ENCODE results near the gene SLC22A16. TPM values are rescaled to one million over a fixed set of nuclear protein-coding genes. Genes with fewer than 3 reads are reported as not detected.

Gene SLC22A16
- total and polyA plus RNA-seq, 2 experiments from 2014 or later, result not detected

DNA sequence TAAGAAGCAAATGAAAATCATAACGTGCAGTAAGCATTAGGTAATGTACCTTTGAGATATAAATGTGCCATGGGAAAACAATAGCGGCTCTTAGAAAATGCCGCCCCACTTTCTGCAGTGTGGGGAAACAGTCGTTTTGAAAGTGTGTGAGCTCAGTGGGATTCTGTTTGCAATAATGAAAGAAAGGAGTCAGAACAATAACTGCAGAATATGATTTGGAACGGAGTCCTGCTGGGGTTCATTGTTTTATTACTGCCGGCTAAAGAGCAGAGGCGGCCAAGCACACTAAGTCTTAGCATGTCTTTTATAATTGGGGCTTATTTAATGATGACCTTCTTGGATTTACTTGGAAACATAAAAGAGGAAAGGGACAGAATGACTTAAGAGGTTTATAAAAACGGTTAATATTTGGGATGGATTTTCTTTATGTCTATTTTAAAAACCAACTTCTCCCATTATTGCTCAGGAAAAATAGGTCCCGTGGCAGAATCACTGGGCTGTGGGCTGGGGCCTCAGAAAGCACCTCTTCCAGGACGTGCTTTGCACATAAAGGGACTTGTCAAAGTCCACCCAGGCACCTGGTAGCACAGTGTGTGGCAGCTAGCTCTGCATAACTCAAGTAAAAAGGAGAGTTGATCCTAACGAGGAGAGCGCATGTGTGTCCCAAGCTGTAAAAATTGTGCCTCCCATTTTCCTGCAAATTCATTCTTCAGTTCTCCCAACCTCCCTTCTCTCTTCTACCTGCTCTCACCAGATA, 44.0 kb upstream of the SLC22A16 start:
- Histone ChIP-seq H4K20me1 (ENCODE audit: insufficient read depth, poor library complexity, severe bottlenecking) (no peaks in the 10 kb centered on the region), H3K9me3 (ENCODE audit: low read depth) (no peaks in the 10 kb centered on the region), H3K9me2 (replicated peaks; ENCODE audit: insufficient read depth) (no peaks in the 10 kb centered on the region), H2AFZ (no peak overlapping the region), H3K27ac (peak overlapping the region; percentile 15), H3K79me2 (no peaks in the 10 kb centered on the region), H3K4me1 (ENCODE audit: insufficient read depth) (peaks cover 13% of the 10 kb centered on the region), H3K36me3 (replicated peaks; ENCODE audit: insufficient read depth, low read depth) (no peaks in the 10 kb centered on the region), H3K4me2 (peak overlapping the region; percentile 38), H3K4me3 (no peak overlapping the region), H3K27me3 (no peaks in the 10 kb centered on the region)
- WGBS (ENCODE audit: low lambda C conversion rate, missing lambda C conversion rate), result 75% methylated on average over 12 of the region's 12 CpGs
- peak; percentile 52 for DNase-seq (ENCODE audit: low spot score)
- TF ChIP-seq EZH2 (IDR thresholded peaks at IDR 0.05; ENCODE audit: borderline replicate concordance), result no peak
- TF ChIP-seq, protein P1, sequence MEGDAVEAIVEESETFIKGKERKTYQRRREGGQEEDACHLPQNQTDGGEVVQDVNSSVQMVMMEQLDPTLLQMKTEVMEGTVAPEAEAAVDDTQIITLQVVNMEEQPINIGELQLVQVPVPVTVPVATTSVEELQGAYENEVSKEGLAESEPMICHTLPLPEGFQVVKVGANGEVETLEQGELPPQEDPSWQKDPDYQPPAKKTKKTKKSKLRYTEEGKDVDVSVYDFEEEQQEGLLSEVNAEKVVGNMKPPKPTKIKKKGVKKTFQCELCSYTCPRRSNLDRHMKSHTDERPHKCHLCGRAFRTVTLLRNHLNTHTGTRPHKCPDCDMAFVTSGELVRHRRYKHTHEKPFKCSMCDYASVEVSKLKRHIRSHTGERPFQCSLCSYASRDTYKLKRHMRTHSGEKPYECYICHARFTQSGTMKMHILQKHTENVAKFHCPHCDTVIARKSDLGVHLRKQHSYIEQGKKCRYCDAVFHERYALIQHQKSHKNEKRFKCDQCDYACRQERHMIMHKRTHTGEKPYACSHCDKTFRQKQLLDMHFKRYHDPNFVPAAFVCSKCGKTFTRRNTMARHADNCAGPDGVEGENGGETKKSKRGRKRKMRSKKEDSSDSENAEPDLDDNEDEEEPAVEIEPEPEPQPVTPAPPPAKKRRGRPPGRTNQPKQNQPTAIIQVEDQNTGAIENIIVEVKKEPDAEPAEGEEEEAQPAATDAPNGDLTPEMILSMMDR (IDR thresholded peaks at IDR 0.05; ENCODE audit: poor library complexity), result no peak
- no peak for TF ChIP-seq EZH2phosphoT487 (IDR thresholded peaks at IDR 0.05; ENCODE audit: low read depth, severe bottlenecking, unreplicated experiment)

DNA sequence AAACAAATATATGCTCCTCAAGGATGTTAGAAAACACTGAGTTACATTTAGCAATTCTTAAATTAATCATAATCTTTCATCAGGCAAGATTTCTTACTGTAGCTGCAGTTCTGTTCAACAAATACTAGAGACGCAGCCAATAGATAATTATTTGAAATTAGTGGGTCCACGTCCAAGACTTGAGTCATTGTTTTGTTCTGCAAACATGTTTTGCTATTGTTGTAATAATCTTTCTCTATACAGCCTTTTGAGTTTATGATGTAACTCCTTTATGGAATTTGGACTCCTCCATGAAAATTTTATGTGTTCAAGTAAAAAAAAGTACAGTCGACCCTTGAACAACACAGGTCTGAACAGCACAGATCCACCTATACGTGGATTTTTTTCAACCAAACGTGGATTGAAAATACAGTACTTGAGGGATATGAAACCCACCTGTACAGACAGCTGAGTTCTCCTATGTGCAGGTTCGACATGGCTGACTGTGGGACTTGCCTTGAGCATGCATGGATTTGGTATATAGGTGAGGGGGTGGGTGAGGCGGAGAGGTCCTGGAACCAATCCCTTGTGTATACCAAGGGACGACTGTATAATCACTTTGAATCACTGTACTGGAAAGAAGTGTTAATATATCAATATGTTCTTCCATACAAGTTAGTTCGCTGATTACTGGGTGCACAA, 41.3 kb upstream of the SLC22A16 start:
- no peak overlapping the region for H2AFZ ChIP-seq
- no peak for DNase-seq (ENCODE audit: low spot score)

DNA sequence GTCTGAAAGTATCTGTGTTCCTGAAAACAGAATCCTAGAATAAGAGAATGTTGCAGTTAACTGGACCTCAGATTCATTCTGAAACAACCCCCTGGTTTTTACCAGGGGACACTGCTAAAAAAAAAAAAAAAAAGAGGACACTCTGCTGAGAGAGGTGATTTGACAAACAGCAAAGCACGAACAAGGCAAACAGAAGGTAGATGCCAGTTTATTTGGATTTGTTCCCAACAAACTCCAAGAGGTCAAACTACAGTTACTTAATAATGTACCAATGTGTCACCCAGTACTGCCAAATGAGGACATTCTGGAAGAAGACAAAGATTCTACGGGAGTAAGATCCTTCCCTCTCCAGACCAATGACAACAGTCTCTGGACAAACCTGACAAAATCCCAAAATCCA, 40.6 kb upstream of the SLC22A16 start:
- Histone ChIP-seq H4K20me1 (ENCODE audit: insufficient read depth, poor library complexity, severe bottlenecking) (no peaks in the 10 kb centered on the region), H3K4me3 (no peak overlapping the region), H3K4me1 (ENCODE audit: insufficient read depth) (peaks cover 13% of the 10 kb centered on the region), H3K9me3 (ENCODE audit: low read depth) (no peaks in the 10 kb centered on the region), H3K9me2 (replicated peaks; ENCODE audit: insufficient read depth) (no peaks in the 10 kb centered on the region), H2AFZ (no peak overlapping the region), H3K27me3 (no peaks in the 10 kb centered on the region), H3K27ac (no peak overlapping the region), H3K4me2 (no peak overlapping the region), H3K36me3 (replicated peaks; ENCODE audit: insufficient read depth, low read depth) (no peaks in the 10 kb centered on the region), H3K79me2 (no peaks in the 10 kb centered on the region)
- TF ChIP-seq EZH2phosphoT487 (IDR thresholded peaks at IDR 0.05; ENCODE audit: low read depth, severe bottlenecking, unreplicated experiment), result no peak
- TF ChIP-seq, protein P1 (IDR thresholded peaks at IDR 0.05; ENCODE audit: poor library complexity), result no peak
- TF ChIP-seq EZH2 (IDR thresholded peaks at IDR 0.05; ENCODE audit: borderline replicate concordance), result no peak
- DNase-seq (ENCODE audit: low spot score), result no peak
- 49% methylated on average over 2 of the region's 2 CpGs for WGBS (ENCODE audit: low lambda C conversion rate, missing lambda C conversion rate)

More for the DNA sequence above, 41.3 kb upstream of the SLC22A16 start:
- no peaks in the 10 kb centered on the region for H3K9me2 ChIP-seq (replicated peaks; ENCODE audit: insufficient read depth)
- TF ChIP-seq, protein P1 (IDR thresholded peaks at IDR 0.05; ENCODE audit: poor library complexity), result no peak
- no peak overlapping the region for H3K4me3 ChIP-seq
- no peaks in the 10 kb centered on the region for H3K27me3 ChIP-seq
- no peak overlapping the region for H3K27ac ChIP-seq
- H3K4me2 ChIP-seq, result no peak overlapping the region
- H3K79me2 ChIP-seq, result no peaks in the 10 kb centered on the region
- H4K20me1 ChIP-seq (ENCODE audit: insufficient read depth, poor library complexity, severe bottlenecking), result no peaks in the 10 kb centered on the region
- no peaks in the 10 kb centered on the region for H3K36me3 ChIP-seq (replicated peaks; ENCODE audit: insufficient read depth, low read depth)
- H3K4me1 ChIP-seq (ENCODE audit: insufficient read depth), result peaks cover 13% of the 10 kb centered on the region
- H3K9me3 ChIP-seq (ENCODE audit: low read depth), result no peaks in the 10 kb centered on the region
- WGBS (ENCODE audit: low lambda C conversion rate, missing lambda C conversion rate), result 71% methylated on average over 9 of the region's 9 CpGs
